Measurements from ENCODE around the gene PTPRG.

DNA sequence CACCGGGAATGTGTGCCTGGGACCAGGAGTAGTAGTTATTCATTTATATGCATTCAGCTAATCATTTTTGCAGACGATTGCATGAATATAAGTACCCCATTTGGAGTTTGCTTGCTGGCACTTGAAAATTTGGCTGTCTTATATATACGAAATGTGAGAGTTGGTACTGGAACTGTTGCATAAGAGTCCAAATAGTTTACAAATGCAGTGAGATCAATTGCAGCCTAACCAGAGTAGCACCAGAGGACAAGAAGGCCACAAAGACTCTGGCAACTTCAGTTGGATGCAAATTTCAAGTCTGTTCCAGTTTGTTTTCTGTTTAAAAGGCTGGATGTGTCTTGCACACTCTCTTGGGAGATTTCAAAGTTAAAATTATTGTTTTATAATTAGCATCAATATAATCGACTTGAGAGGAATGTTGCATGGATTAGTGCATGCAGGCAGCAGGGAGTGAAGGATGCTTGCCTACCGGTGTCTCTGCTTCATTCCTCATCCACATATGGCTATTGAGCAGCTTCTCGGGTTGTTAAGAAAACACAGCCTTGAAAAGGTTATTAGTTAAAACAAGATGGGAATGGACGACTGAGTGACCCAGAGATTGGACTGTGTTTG is 213.0 kb downstream of the PTPRG start:
- TF ChIP-seq CTCF (IDR thresholded peaks at IDR 0.05; ENCODE audit: extremely low read depth in 1 of 2, insufficient read depth in 1 of 2, low read depth in 1 of 2, low read length in 2 of 2) (no peak), POLR2AphosphoS5 (IDR thresholded peaks at IDR 0.05; ENCODE audit: insufficient read depth, low read depth, low read length) (no peak)
